ENCODE measurements around the gene HIPK2. TPM values are rescaled to one million over a fixed set of nuclear protein-coding genes. Genes with fewer than 3 reads are reported as not detected.

The HIPK2 gene
- total and polyA plus RNA-seq, 7 donors, result 2.4 to 15.7 (median 7.9) TPM

DNA sequence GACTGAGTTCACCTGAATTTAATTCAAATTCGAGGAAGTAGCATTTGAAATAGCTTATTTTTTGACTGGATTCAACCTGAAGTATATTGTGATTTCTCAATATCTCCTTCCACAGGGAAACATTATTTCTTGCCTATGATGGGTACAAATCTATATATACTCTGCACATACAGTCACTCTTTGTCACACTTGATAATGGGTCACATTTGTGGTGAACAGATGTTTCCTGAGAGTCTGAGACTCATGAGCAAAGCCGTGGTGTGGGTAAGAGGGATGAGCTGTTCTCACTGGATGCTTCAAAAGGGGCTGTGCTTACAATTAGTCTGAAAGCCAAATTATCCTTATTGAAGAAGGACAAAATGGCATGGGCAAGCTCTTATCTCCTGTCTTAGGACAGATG is 33.3 kb upstream of the HIPK2 start:
- TF ChIP-seq EP300 (IDR thresholded peaks at IDR 0.05) (no peak), POLR2A (IDR thresholded peaks at IDR 0.05) (no peak), POLR2AphosphoS5 (IDR thresholded peaks at IDR 0.05) (no peak)
- TF ChIP-seq, protein P1, sequence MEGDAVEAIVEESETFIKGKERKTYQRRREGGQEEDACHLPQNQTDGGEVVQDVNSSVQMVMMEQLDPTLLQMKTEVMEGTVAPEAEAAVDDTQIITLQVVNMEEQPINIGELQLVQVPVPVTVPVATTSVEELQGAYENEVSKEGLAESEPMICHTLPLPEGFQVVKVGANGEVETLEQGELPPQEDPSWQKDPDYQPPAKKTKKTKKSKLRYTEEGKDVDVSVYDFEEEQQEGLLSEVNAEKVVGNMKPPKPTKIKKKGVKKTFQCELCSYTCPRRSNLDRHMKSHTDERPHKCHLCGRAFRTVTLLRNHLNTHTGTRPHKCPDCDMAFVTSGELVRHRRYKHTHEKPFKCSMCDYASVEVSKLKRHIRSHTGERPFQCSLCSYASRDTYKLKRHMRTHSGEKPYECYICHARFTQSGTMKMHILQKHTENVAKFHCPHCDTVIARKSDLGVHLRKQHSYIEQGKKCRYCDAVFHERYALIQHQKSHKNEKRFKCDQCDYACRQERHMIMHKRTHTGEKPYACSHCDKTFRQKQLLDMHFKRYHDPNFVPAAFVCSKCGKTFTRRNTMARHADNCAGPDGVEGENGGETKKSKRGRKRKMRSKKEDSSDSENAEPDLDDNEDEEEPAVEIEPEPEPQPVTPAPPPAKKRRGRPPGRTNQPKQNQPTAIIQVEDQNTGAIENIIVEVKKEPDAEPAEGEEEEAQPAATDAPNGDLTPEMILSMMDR (IDR thresholded peaks at IDR 0.05), result no peak
- Histone ChIP-seq H3K36me3 (no peaks in the 10 kb centered on the region), H3K9me3 (no peaks in the 10 kb centered on the region), H3K27me3 (no peaks in the 10 kb centered on the region), H3K27ac (no peak overlapping the region), H3K4me1 (no peaks in the 10 kb centered on the region), H3K4me3 (no peak overlapping the region)
- DNase-seq, result no peak
- intact Hi-C loops (cut with DNase I), result no loop called here
- 40 to 73% methylated on average over 2 of the region's 2 CpGs for WGBS, 2 donors

GRCh38 chr7:139808846-139809442 is 31.1 kb upstream of the HIPK2 start:
- Histone ChIP-seq H3K9me3 (no peaks in the 10 kb centered on the region), H3K4me3 (no peak overlapping the region), H3K4me1 (no peaks in the 10 kb centered on the region), H3K27ac (no peak overlapping the region), H3K36me3 (no peaks in the 10 kb centered on the region), H3K27me3 (no peaks in the 10 kb centered on the region)
- intact Hi-C loops (cut with DNase I), result no loop called here
- TF ChIP-seq POLR2AphosphoS5 (IDR thresholded peaks at IDR 0.05), result no peak
- DNase-seq, result no peak

- Histone ChIP-seq H3K36me3 (no peaks in the 10 kb centered on the region), H3K9me3 (no peaks in the 10 kb centered on the region), H3K27ac (no peak overlapping the region), H3K4me3 (no peak overlapping the region), H3K27me3 (peaks cover 0 to 2% (median 0%) of the 10 kb centered on the region in 3 donors), H3K4me1 (no peaks in the 10 kb centered on the region)
- TF ChIP-seq POLR2AphosphoS5 (IDR thresholded peaks at IDR 0.05) (no peak), POLR2A (IDR thresholded peaks at IDR 0.05) (no peak), EP300 (IDR thresholded peaks at IDR 0.05) (no peak)
- TF ChIP-seq, protein P1 (IDR thresholded peaks at IDR 0.05), result no peak
- WGBS, 2 donors, result 95 to 96% methylated on average over 3 of the region's 3 CpGs
- DNase-seq, result no peak
- intact Hi-C loops (cut with DNase I), result no loop called here
Measured at GRCh38 chr7:139808427-139808826, 30.6 kb upstream of the HIPK2 start.

- WGBS, 2 donors, result 48 to 84% methylated on average over 3 of the region's 3 CpGs
- no peaks in the 10 kb centered on the region for H3K36me3 ChIP-seq
- intact Hi-C loops (cut with DNase I), result no loop called here
- no peak overlapping the region for H3K4me3 ChIP-seq
- no peaks in the 10 kb centered on the region for H3K4me1 ChIP-seq
- peaks cover 0 to 5% (median 0%) of the 10 kb centered on the region in 3 donors for H3K27me3 ChIP-seq
- TF ChIP-seq EP300 (IDR thresholded peaks at IDR 0.05) (no peak), POLR2AphosphoS5 (IDR thresholded peaks at IDR 0.05) (no peak), POLR2A (IDR thresholded peaks at IDR 0.05) (no peak)
- TF ChIP-seq, protein P1 (IDR thresholded peaks at IDR 0.05), result no peak
- no peak for DNase-seq
- H3K9me3 ChIP-seq, result no peaks in the 10 kb centered on the region
- H3K27ac ChIP-seq, result no peak overlapping the region
Measured at GRCh38 chr7:139807009-139807408, 29.2 kb upstream of the HIPK2 start.

GRCh38 chr7:139804571-139804970 is 26.8 kb upstream of the HIPK2 start:
- H3K27me3 ChIP-seq, result peaks cover 0 to 5% (median 0%) of the 10 kb centered on the region in 3 donors
- H3K9me3 ChIP-seq, result no peaks in the 10 kb centered on the region
- no peak for DNase-seq
- TF ChIP-seq EP300 (IDR thresholded peaks at IDR 0.05) (no peak), POLR2AphosphoS5 (IDR thresholded peaks at IDR 0.05) (no peak), POLR2A (IDR thresholded peaks at IDR 0.05) (no peak)
- TF ChIP-seq, protein P1 (IDR thresholded peaks at IDR 0.05), result no peak
- 98 to 100% methylated on average over 1 of the region's 1 CpG for WGBS, 2 donors
- H3K4me3 ChIP-seq, result no peak overlapping the region
- intact Hi-C loops (cut with DNase I), result no loop called here
- H3K36me3 ChIP-seq, result no peaks in the 10 kb centered on the region
- H3K4me1 ChIP-seq, result no peaks in the 10 kb centered on the region
- no peak overlapping the region for H3K27ac ChIP-seq
